Tibial nerve (tissue), 4 donors: ENCODE measurements around the gene SLC1A7. TPM values are rescaled to one million over a fixed set of nuclear protein-coding genes. Genes with fewer than 3 reads are reported as not detected.

Experiments used
- DNase-seq, 2 donors: peaks; one replicate each; pipeline ENCODE4 v3.0.0-alpha.2; 2019; ENCODE audit warnings: low spot score in 2 of 2
- H3K27ac ChIP-seq, 4 donors: fragments of 200-600 bp; sonication (generic) in 3 of 4; one replicate each; pipeline ENCODE4 v1.5.1; 2017 to 2019; ENCODE audit warnings: mild to moderate bottlenecking in 1 of 4
- H3K27me3 ChIP-seq, 2 donors: fragments of 200-600 bp; sonication (generic) in 1 of 2; one replicate each; pipeline versions ENCODE4 v1.5.1 to v1.6.0; 2017 to 2019
- H3K36me3 ChIP-seq, 3 donors: fragments of 200-600 bp; sonication (generic); one replicate each; pipeline ENCODE4 v1.5.1; 2018 to 2019
- H3K4me1 ChIP-seq, 4 donors: fragments of 200-600 bp; sonication (generic) in 3 of 4; one replicate each; pipeline ENCODE4 v1.5.1; 2017 to 2019
- H3K4me3 ChIP-seq, 4 donors: fragments of 200-600 bp; sonication (generic) in 3 of 4; one replicate each; pipeline ENCODE4 v1.5.1; 2017 to 2019; ENCODE audit warnings: mild to moderate bottlenecking in 1 of 4, moderate library complexity in 1 of 4
- H3K9me3 ChIP-seq, 4 donors: fragments of 200-600 bp; sonication (generic) in 3 of 4; one replicate each; pipeline ENCODE4 v1.5.1; 2017 to 2019
- CTCF ChIP-seq, 5 experiments: fragments of 200-600 bp in 3 of 5; fragments of 450-650 bp in 2 of 5; sonication (generic) in 3 of 5; IDR thresholded peaks; one replicate each; pipeline ENCODE4 v1.5.1; 2016 to 2019; ENCODE audit warnings: antibody characterized with exemption in 5 of 5, mild to moderate bottlenecking in 3 of 5, moderate library complexity in 2 of 5
- EP300 ChIP-seq, 2 donors: sonication (generic); formaldehyde crosslinking; IDR thresholded peaks; one replicate each; pipeline ENCODE4 v1.6.1; 2017; ENCODE audit warnings: antibody characterized with exemption in 2 of 2, mild to moderate bottlenecking in 1 of 2
- POLR2A ChIP-seq, 2 donors: fragments of 450-650 bp; IDR thresholded peaks; one replicate each; pipeline ENCODE4 v1.6.1; 2017; ENCODE audit warnings: antibody characterized with exemption in 2 of 2, mild to moderate bottlenecking in 2 of 2, moderate library complexity in 2 of 2
- WGBS, 2 donors: methylation state at CpG; one replicate each; pipeline ENCODE4 v1.1.5; 2018; 5-methylcytosine and 5-hydroxymethylcytosine counted together
- total RNA-seq, 4 donors: library from RNA; depleted of rRNA; stranded (reverse); fragments of >200 nt; gene quantifications; one replicate each; pipeline ENCODE4 v1.1.0, GENCODE V29; 2016

Gene SLC1A7
- total RNA-seq, 4 donors from 2014 or later: 0.66 to 1.6 TPM; not detected in 2

- no peak for DNase-seq
- no peak for TF ChIP-seq EP300 (IDR thresholded peaks at IDR 0.05)
- TF ChIP-seq CTCF (IDR thresholded peaks at IDR 0.05): no peak
- no peak for TF ChIP-seq POLR2A (IDR thresholded peaks at IDR 0.05)
- H3K27ac ChIP-seq: peak overlapping the region in 2 of 4 donors; percentile 42 to 57
- peaks cover 0 to 60% (median 25%) of the 10 kb centered on the region in 4 donors for H3K4me1 ChIP-seq
- H3K36me3 ChIP-seq: no peaks in the 10 kb centered on the region
- H3K9me3 ChIP-seq: no peaks in the 10 kb centered on the region
- WGBS, 2 donors: 44 to 60% methylated on average over 1 of the region's 1 CpG
- no peak overlapping the region for H3K4me3 ChIP-seq
- H3K27me3 ChIP-seq: no peaks in the 10 kb centered on the region
These were observed 15.9 kb downstream of the SLC1A7 start for GRCh38 chr1:53126495-53126894.

GRCh38 chr1:53125623-53126360, 16.6 kb downstream of the SLC1A7 start:
- Histone ChIP-seq H3K4me3 (no peak overlapping the region), H3K27ac (peak overlapping the region in 2 of 4 donors; percentile 42 to 84), H3K36me3 (no peaks in the 10 kb centered on the region), H3K4me1 (peaks cover 0 to 62% (median 25%) of the 10 kb centered on the region in 4 donors), H3K9me3 (no peaks in the 10 kb centered on the region), H3K27me3 (no peaks in the 10 kb centered on the region)
- peak; percentile 42 to 47 for DNase-seq
- WGBS, 2 donors: 66 to 68% methylated on average over 9 to 10 of the region's 10 CpGs
- TF ChIP-seq POLR2A (IDR thresholded peaks at IDR 0.05): no peak
- peak in 1 of 2 donors; percentile 32 for TF ChIP-seq EP300 (IDR thresholded peaks at IDR 0.05)
- no peak for TF ChIP-seq CTCF (IDR thresholded peaks at IDR 0.05)

- WGBS, 2 donors: 52 to 66% methylated on average over 6 of the region's 6 CpGs
- peaks cover 0 to 63% (median 25%) of the 10 kb centered on the region in 4 donors for H3K4me1 ChIP-seq
- no peaks in the 10 kb centered on the region for H3K36me3 ChIP-seq
- DNase-seq: no peak
- no peak for TF ChIP-seq EP300 (IDR thresholded peaks at IDR 0.05)
- TF ChIP-seq CTCF (IDR thresholded peaks at IDR 0.05): no peak
- TF ChIP-seq POLR2A (IDR thresholded peaks at IDR 0.05): no peak
- H3K27ac ChIP-seq: peak overlapping the region in 2 of 4 donors; percentile 75 to 84
- H3K27me3 ChIP-seq: no peaks in the 10 kb centered on the region
- no peak overlapping the region for H3K4me3 ChIP-seq
- no peaks in the 10 kb centered on the region for H3K9me3 ChIP-seq
These were observed 17.3 kb downstream of the SLC1A7 start for GRCh38 chr1:53125122-53125521.

- TF ChIP-seq EP300 (IDR thresholded peaks at IDR 0.05) (peak in 1 of 2 donors; percentile 63), CTCF (IDR thresholded peaks at IDR 0.05) (no peak)
- Histone ChIP-seq H3K36me3 (no peaks in the 10 kb centered on the region), H3K9me3 (no peaks in the 10 kb centered on the region), H3K27ac (peak overlapping the region; percentile 61 to 84 (median 75)), H3K27me3 (no peaks in the 10 kb centered on the region), H3K4me3 (no peak overlapping the region), H3K4me1 (peaks cover 0 to 68% (median 25%) of the 10 kb centered on the region in 4 donors)
- 45 to 64% methylated on average over 17 of the region's 19 CpGs for WGBS, 2 donors
- DNase-seq: peak; percentile 57 to 69
These were observed 18.8 kb downstream of the SLC1A7 start for GRCh38 chr1:53123453-53124140.

- TF ChIP-seq POLR2A (IDR thresholded peaks at IDR 0.05) (no peak), CTCF (IDR thresholded peaks at IDR 0.05) (no peak), EP300 (IDR thresholded peaks at IDR 0.05) (no peak)
- no peaks in the 10 kb centered on the region for H3K36me3 ChIP-seq
- H3K27ac ChIP-seq: peak overlapping the region; percentile 61 to 84 (median 75)
- no peaks in the 10 kb centered on the region for H3K9me3 ChIP-seq
- H3K27me3 ChIP-seq: no peaks in the 10 kb centered on the region
- H3K4me1 ChIP-seq: peaks cover 0 to 68% (median 25%) of the 10 kb centered on the region in 4 donors
- 59 to 73% methylated on average over 7 of the region's 7 CpGs for WGBS, 2 donors
- DNase-seq: no peak
- H3K4me3 ChIP-seq: no peak overlapping the region
These were observed 19.5 kb downstream of the SLC1A7 start for GRCh38 chr1:53122961-53123413.
